Esophagus squamous epithelium (tissue), 4 donors: ENCODE results near the gene PRDM12.

Source experiments
- CTCF ChIP-seq, 6 experiments: fragments of 450-650 bp in 4 of 6; fragments of 200-600 bp in 2 of 6; sonication (generic) in 2 of 6; IDR thresholded peaks; one replicate each; pipeline ENCODE4 v1.5.1; 2016 to 2019; ENCODE audit warnings: antibody characterized with exemption in 6 of 6, mild to moderate bottlenecking in 4 of 6, moderate library complexity in 4 of 6
- POLR2A ChIP-seq, 4 donors: fragments of 450-650 bp; IDR thresholded peaks; one replicate each; pipeline ENCODE4 v1.6.1; 2017; ENCODE audit warnings: antibody characterized with exemption in 4 of 4, mild to moderate bottlenecking in 4 of 4, moderate library complexity in 3 of 4

GRCh38 chr9:130654879-130655278 is 9.5 kb upstream of the PRDM12 start:
- no peak for TF ChIP-seq CTCF (IDR thresholded peaks at IDR 0.05)
- no peak for TF ChIP-seq POLR2A (IDR thresholded peaks at IDR 0.05)
